Measurements from ENCODE around the gene PRR33. TPM values are rescaled to one million over a fixed set of nuclear protein-coding genes. Genes with fewer than 3 reads are reported as not detected.
A peak's percentile ranks its signal among the peaks of the same experiment; 100 is the strongest.

PRR33 gene
- total and polyA plus RNA-seq, 8 donors: not detected

DNA sequence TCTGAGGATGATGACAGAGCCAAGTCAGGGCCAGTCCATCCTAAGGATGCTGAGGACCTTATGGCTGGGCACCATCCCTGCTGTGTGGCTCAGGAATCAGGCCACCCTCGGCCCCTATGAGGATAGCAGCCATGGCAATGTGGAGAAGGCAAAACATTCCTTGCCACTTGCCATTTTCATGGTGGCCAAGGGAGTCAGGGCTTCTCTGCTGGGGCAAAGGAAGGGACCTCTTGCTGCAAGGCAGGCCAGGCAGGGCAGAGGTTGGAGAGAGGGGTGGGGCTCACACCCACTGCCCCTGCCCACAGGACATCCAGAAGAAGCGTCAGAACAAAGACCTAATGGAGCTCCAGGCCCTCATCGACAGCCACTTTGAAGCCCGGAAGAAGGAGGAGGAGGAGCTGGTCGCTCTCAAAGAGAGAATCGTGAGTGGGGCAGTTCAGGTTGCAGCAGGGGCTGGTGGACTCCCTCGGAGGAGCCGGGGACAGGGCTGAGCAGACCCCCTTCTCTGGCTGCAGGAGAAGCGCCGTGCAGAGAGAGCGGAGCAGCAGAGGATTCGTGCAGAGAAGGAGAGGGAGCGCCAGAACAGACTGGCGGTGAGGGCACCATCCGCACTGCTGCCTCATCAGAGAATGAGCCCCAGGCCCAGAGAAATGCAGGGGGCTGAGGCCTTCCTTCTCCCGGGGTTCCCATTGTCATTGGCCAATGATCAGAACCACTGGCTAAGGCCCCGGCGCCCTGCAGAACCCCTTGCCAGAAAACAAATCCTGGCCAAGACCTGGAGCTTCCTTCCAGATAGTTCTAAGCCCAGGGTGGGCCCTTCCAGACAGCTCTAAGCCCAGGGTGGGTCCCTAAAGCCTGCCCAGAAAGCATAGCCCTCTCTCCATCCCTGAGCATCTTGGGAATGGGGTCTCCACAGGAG is 42.0 kb upstream of the PRR33 start:
- DNase-seq (peak in 2 of 6 donors; percentile 33 to 44), FAIRE-seq (no peak)
- intact Hi-C loops (cut with DNase I): no loop called here

DNA sequence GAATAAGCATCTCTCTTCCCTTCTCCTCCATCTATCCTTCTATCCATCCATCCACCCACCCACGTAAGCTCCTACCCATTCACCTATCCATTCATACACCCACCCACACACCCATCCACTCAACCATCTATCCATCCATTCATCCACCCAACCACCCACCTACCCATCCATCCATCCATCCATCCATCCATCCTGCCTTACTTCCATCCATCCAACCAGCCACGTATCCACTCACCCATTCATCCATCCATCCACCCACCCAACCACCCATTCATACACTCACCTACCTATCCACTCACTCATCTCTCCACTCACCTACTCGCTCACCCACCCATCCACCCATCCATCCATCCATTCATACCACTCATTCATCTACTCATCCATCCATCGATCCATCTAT is 41.0 kb upstream of the PRR33 start:
- no peaks in the 10 kb centered on the region for H3K9me3 ChIP-seq
- no peaks in the 10 kb centered on the region for H3K36me3 ChIP-seq
- DNase-seq (no peak), ATAC-seq (no peak), FAIRE-seq (no peak)
- H3K4me1 ChIP-seq: no peaks in the 10 kb centered on the region
- no peak overlapping the region for H3K4me3 ChIP-seq
- no peak overlapping the region for H3K27ac ChIP-seq
- intact Hi-C loops (cut with DNase I): no loop called here
- WGBS, 2 donors: 88 to 94% methylated on average over 4 of the region's 4 CpGs
- H3K27me3 ChIP-seq: no peaks in the 10 kb centered on the region
- TF ChIP-seq, protein P1, sequence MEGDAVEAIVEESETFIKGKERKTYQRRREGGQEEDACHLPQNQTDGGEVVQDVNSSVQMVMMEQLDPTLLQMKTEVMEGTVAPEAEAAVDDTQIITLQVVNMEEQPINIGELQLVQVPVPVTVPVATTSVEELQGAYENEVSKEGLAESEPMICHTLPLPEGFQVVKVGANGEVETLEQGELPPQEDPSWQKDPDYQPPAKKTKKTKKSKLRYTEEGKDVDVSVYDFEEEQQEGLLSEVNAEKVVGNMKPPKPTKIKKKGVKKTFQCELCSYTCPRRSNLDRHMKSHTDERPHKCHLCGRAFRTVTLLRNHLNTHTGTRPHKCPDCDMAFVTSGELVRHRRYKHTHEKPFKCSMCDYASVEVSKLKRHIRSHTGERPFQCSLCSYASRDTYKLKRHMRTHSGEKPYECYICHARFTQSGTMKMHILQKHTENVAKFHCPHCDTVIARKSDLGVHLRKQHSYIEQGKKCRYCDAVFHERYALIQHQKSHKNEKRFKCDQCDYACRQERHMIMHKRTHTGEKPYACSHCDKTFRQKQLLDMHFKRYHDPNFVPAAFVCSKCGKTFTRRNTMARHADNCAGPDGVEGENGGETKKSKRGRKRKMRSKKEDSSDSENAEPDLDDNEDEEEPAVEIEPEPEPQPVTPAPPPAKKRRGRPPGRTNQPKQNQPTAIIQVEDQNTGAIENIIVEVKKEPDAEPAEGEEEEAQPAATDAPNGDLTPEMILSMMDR (IDR thresholded peaks at IDR 0.05): no peak

More for the DNA sequence above, 42.0 kb upstream of the PRR33 start:
- no peaks in the 10 kb centered on the region for H3K27me3 ChIP-seq
- no peak overlapping the region for H3K4me3 ChIP-seq
- no peaks in the 10 kb centered on the region for H3K4me1 ChIP-seq
- TF ChIP-seq, protein P1 (IDR thresholded peaks at IDR 0.05): no peak
- no peak overlapping the region for H3K27ac ChIP-seq
- H3K9me3 ChIP-seq: no peaks in the 10 kb centered on the region
- ATAC-seq: no peak
- 72 to 75% methylated on average over 18 of the region's 18 CpGs for WGBS, 2 donors
- H3K36me3 ChIP-seq: no peaks in the 10 kb centered on the region

DNA sequence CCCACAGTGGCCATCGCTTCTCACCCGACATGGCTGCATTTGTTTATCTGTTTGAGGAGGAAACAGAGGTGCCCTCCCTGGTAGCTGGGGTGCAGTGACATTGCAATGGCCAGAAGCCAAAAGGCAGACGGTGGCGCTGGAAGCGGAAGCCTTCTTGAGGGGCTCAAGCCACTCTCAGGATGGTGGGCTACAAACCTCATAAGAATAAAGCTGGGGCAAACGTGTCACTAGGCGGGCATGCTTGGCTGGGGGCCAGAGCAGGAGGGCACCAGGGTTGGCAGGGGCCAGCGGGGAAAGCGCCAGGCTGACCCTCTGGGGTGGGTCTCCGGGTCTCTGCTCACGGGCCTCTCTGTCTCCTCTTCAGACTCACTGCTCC is 40.4 kb upstream of the PRR33 start:
- ATAC-seq (no peak), DNase-seq (peak in 3 of 6 donors; percentile 42 to 53 (median 50)), FAIRE-seq (no peak)
- no peaks in the 10 kb centered on the region for H3K4me1 ChIP-seq
- no peak overlapping the region for H3K27ac ChIP-seq
- no peak overlapping the region for H3K4me3 ChIP-seq
- no peaks in the 10 kb centered on the region for H3K36me3 ChIP-seq
- 75 to 85% methylated on average over 11 of the region's 11 CpGs for WGBS, 2 donors
- intact Hi-C loops (cut with DNase I): no loop called here
- no peaks in the 10 kb centered on the region for H3K9me3 ChIP-seq
- TF ChIP-seq, protein P1 (IDR thresholded peaks at IDR 0.05): no peak
- no peaks in the 10 kb centered on the region for H3K27me3 ChIP-seq

DNA sequence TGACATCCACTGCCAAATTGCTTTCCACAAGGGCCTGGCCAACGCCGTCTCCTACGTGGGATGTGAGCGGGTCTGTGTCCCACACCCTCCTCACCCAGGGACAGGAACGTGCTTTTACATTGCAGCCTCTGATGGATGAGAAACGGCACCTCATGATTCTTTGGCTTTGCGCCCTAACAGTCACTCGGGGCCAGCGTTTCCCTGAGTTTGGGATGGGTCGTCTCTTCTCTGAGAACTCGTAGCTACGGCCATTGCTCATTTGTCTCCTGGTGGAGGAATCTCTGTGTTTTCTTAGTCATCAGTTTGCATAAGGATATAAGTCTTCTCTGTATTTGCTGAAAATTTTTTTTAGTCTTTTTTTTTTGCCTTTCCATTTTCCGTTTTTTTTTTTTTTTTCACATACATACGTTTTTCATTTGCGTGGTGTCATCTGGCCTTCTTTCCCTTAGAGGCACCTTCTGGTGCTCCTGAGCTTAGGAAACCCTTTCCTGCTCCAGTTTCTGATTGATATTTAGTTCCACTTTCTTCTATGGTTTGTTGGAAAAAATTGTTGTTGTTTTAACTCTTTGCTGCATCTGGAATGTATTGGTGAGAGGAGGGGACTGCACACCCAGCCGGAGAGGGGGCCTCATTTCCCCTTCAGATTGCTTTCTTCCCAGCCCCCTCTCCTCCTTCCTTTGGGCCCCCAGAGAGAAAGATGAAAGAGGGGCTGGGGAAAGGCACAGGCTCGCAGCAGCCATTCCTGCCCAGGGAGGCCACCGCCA is 39.8 kb upstream of the PRR33 start:
- intact Hi-C loops (cut with DNase I): no loop called here
- ATAC-seq (peak in 2 of 4 donors; percentile 21 to 48), FAIRE-seq (no peak), DNase-seq (peak in 2 of 6 donors; percentile 17 to 33)
- WGBS, 2 donors: 57 to 63% methylated on average over 18 of the region's 18 CpGs
- no peak overlapping the region for H3K4me3 ChIP-seq
- no peaks in the 10 kb centered on the region for H3K4me1 ChIP-seq
- TF ChIP-seq, protein P1 (IDR thresholded peaks at IDR 0.05): no peak
- no peak overlapping the region for H3K27ac ChIP-seq
- H3K9me3 ChIP-seq: no peaks in the 10 kb centered on the region
- H3K36me3 ChIP-seq: no peaks in the 10 kb centered on the region
- H3K27me3 ChIP-seq: no peaks in the 10 kb centered on the region
